HEK293 (cell line): ENCODE data around the gene RSPH9.

Source experiments
- CTCF ChIA-PET: fragments of 350-600 bp; formaldehyde crosslinking; extraction: SDS; loops from one replicate; lab custom pipeline; 2021; ENCODE audit warnings: antibody characterized with exemption; lab: Yijun Ruan, JAX
- POLR2A ChIA-PET: fragments of 300-600 bp; formaldehyde crosslinking; extraction: SDS; loops from one replicate; lab custom pipeline; 2020; ENCODE audit warnings: antibody characterized with exemption, inconsistent platforms; lab: Yijun Ruan, JAX
- H3K27ac ChIP-seq: fragments of 200-500 bp; sonication (Bioruptor generic); 2 replicates; pipeline ENCODE4 v1.5.1; 2014; ENCODE audit warnings: low read depth, low read length, control low read depth, inconsistent platforms; ENCODE audit errors: extremely low read depth
- H3K36me3 ChIP-seq, 2 experiments: fragments of 200-500 bp in 1 of 2; sonication (Bioruptor generic) in 1 of 2; 1 replicate in 1 of 2; 2 replicates in 1 of 2; pipeline ENCODE4 v1.5.1; 2014 to 2017; ENCODE audit warnings: inconsistent platforms in 2 of 2, low read length in 2 of 2; ENCODE audit not compliant: control insufficient read depth in 2 of 2, insufficient read depth in 1 of 2
- H3K4me1 ChIP-seq: fragments of 200-500 bp; sonication (Bioruptor generic); 2 replicates; pipeline ENCODE4 v1.5.1; 2014; ENCODE audit warnings: mild to moderate bottlenecking, low read length, inconsistent platforms; ENCODE audit not compliant: control insufficient read depth, insufficient read depth
- H3K4me3 ChIP-seq: 2 replicates; pipeline ENCODE4 v1.5.1; 2011; ENCODE audit warnings: low read depth, mild to moderate bottlenecking, control low read depth, low read length, moderate library complexity
- H3K9me3 ChIP-seq: fragments of 200-500 bp; sonication (Bioruptor generic); 2 replicates; pipeline ENCODE4 v1.5.1; 2014; ENCODE audit warnings: low read depth, low read length, inconsistent platforms; ENCODE audit not compliant: control insufficient read depth, insufficient read depth
- BCL11B ChIP-seq: fragments of 450-650 bp; formaldehyde crosslinking; IDR thresholded peaks from 2 replicates; pipeline ENCODE4 v1.5.1; 2016; ENCODE audit warnings: low read depth, missing biosample characterization, missing genetic modification characterization
- BCL6B ChIP-seq: fragments of 450-650 bp; formaldehyde crosslinking; IDR thresholded peaks from 2 replicates; pipeline ENCODE4 v1.5.1; 2017; ENCODE audit warnings: missing biosample characterization, missing genetic modification characterization
- CTCF ChIP-seq: fragments of 450-650 bp; formaldehyde crosslinking; IDR thresholded peaks from 2 replicates; pipeline ENCODE4 v1.5.1; 2016; ENCODE audit warnings: missing biosample characterization, missing genetic modification characterization
- KLF17 ChIP-seq: fragments of 450-650 bp; formaldehyde crosslinking; IDR thresholded peaks from 2 replicates; pipeline ENCODE4 v1.5.1; 2016; ENCODE audit warnings: missing biosample characterization, missing genetic modification characterization
- KLF7 ChIP-seq: fragments of 450-650 bp; formaldehyde crosslinking; IDR thresholded peaks from 2 replicates; pipeline ENCODE4 v1.5.1; 2016; ENCODE audit warnings: missing biosample characterization, missing genetic modification characterization, borderline replicate concordance
- PRDM4 ChIP-seq: fragments of 450-650 bp; formaldehyde crosslinking; IDR thresholded peaks from 2 replicates; pipeline ENCODE4 v1.5.1; 2017; ENCODE audit warnings: missing biosample characterization, missing genetic modification characterization
- SCRT2 ChIP-seq: fragments of 450-650 bp; formaldehyde crosslinking; IDR thresholded peaks from 2 replicates; pipeline ENCODE4 v1.5.1; 2016; ENCODE audit warnings: missing biosample characterization, missing genetic modification characterization
- ZBTB10 ChIP-seq: fragments of 450-650 bp; formaldehyde crosslinking; IDR thresholded peaks from 2 replicates; pipeline ENCODE4 v1.5.1; 2016; ENCODE audit warnings: missing biosample characterization, missing genetic modification characterization
- ZBTB11 ChIP-seq: fragments of 450-650 bp; formaldehyde crosslinking; conservative IDR thresholded peaks from 2 replicates; pipeline ENCODE4 v1.5.1; 2016; ENCODE audit warnings: low read depth, missing biosample characterization, missing genetic modification characterization
- ZFP3 ChIP-seq: fragments of 450-650 bp; formaldehyde crosslinking; IDR thresholded peaks from 2 replicates; pipeline ENCODE4 v1.5.1; 2016; ENCODE audit warnings: low read depth, missing biosample characterization, missing genetic modification characterization
- ZNF211 ChIP-seq: fragments of 450-650 bp; formaldehyde crosslinking; IDR thresholded peaks from 2 replicates; pipeline ENCODE4 v1.5.1; 2016; ENCODE audit warnings: low read depth, missing biosample characterization, missing genetic modification characterization
- ZNF266 ChIP-seq: fragments of 450-650 bp; formaldehyde crosslinking; IDR thresholded peaks from 2 replicates; pipeline ENCODE4 v1.5.1; 2016; ENCODE audit warnings: missing biosample characterization, missing genetic modification characterization, low read depth
- ZNF423 ChIP-seq: fragments of 450-650 bp; formaldehyde crosslinking; IDR thresholded peaks from 2 replicates; pipeline ENCODE4 v1.5.1; 2016; ENCODE audit warnings: missing biosample characterization, missing genetic modification characterization
- ZNF433 ChIP-seq: fragments of 450-650 bp; formaldehyde crosslinking; IDR thresholded peaks from 2 replicates; pipeline ENCODE4 v1.5.1; 2016; ENCODE audit warnings: missing biosample characterization, missing genetic modification characterization, low read depth
- ZNF514 ChIP-seq: fragments of 450-650 bp; formaldehyde crosslinking; IDR thresholded peaks from 2 replicates; pipeline ENCODE4 v1.5.1; 2016; ENCODE audit warnings: missing biosample characterization, missing genetic modification characterization

RSPH9 gene

GRCh38 chr6:43678341-43678740 is 33.5 kb downstream of the RSPH9 start:
- Histone ChIP-seq H3K9me3 (no peaks in the 10 kb centered on the region), H3K4me3 (no peak overlapping the region), H3K27ac (no peak overlapping the region), H3K4me1 (peaks cover 8% of the 10 kb centered on the region; the same call in 1 of the 2 replicates), H3K36me3 (peaks cover 13 to 100% of the 10 kb centered on the region in 2 experiments)
- POLR2A ChIA-PET, result interaction anchor here (1.3 to 1.7 kb wide), 2 partner anchors 25 to 49 kb away, joined by 3 to 4 read pairs; partner anchors contain the start of gene GTPBP2
- CTCF ChIA-PET, result interaction anchor here (0.7 to 2.9 kb wide), 3 partner anchors 9 to 136 kb away, joined by 3 to 11 read pairs (median 4); no protein-coding TSS in a partner anchor
- no peak for TF ChIP-seq CTCF
- no peak for TF ChIP-seq BCL6B (tag by site-specific recombination)
- no peak for TF ChIP-seq BCL11B (tag by site-specific recombination)
- TF ChIP-seq ZFP3 (tag by site-specific recombination), result no peak
- no peak for TF ChIP-seq ZNF266 (tag by site-specific recombination)
- TF ChIP-seq ZNF211 (tag by site-specific recombination), result no peak
- TF ChIP-seq, all 188 proteins: peak for 0

- TF ChIP-seq ZNF514 (no peak), ZBTB10 (no peak), SCRT2 (no peak)
- TF ChIP-seq, all 188 proteins: peak for 0
- ChIA-PET POLR2A (interaction anchor here (1.3 to 1.7 kb wide), 2 partner anchors 24 to 50 kb away, joined by 3 to 4 read pairs; partner anchors contain the start of gene GTPBP2), CTCF (interaction anchor here (2.9 kb wide), 1 partner anchor 11 kb away, joined by 11 read pairs; no protein-coding TSS in a partner anchor)
- Histone ChIP-seq H3K9me3 (no peaks in the 10 kb centered on the region), H3K4me3 (no peak overlapping the region), H3K4me1 (peaks cover 15% of the 10 kb centered on the region), H3K27ac (no peak overlapping the region), H3K36me3 (peaks cover 13 to 95% of the 10 kb centered on the region in 2 experiments)
These were observed 34.2 kb downstream of the RSPH9 start for GRCh38 chr6:43679057-43679456.

GRCh38 chr6:43680308-43681200 is 35.7 kb downstream of the RSPH9 start:
- H3K36me3 ChIP-seq, result peaks cover 13 to 84% of the 10 kb centered on the region in 2 experiments
- H3K9me3 ChIP-seq, result no peaks in the 10 kb centered on the region
- no peak overlapping the region for H3K4me3 ChIP-seq
- ChIA-PET CTCF (interaction anchor here (0.6 to 11.6 kb wide), 5 partner anchors 12 to 353 kb away, joined by 3 to 101 read pairs (median 3); no protein-coding TSS in a partner anchor), POLR2A (interaction anchor here (0.7 to 1.0 kb wide), 2 partner anchors 9 to 635 kb away, joined by 3 to 4 read pairs; no protein-coding TSS in a partner anchor)
- no peak overlapping the region for H3K27ac ChIP-seq
- H3K4me1 ChIP-seq, result peaks cover 18% of the 10 kb centered on the region
- TF ChIP-seq ZNF423 (tag by site-specific recombination), result no peak
- no peak for TF ChIP-seq ZBTB11 (tag by site-specific recombination)
- no peak for TF ChIP-seq PRDM4
- TF ChIP-seq ZNF433 (tag by site-specific recombination), result no peak
- no peak for TF ChIP-seq KLF7
- TF ChIP-seq KLF17 (tag by site-specific recombination), result no peak
